Loucy (cell line): ENCODE measurements around the gene ZDHHC18.

Experiments
- CTCF ChIP-seq: fragments of 200-600 bp; sonication (generic); conservative IDR thresholded peaks from 2 replicates; pipeline ENCODE4 v1.5.1; 2014; ENCODE audit warnings: mild to moderate bottlenecking, antibody characterized with exemption, low read length
- EZH2phosphoT487 ChIP-seq: fragments of 200-600 bp; IDR thresholded peaks from 2 replicates; pipeline ENCODE4 v1.6.1; 2018; ENCODE audit warnings: antibody characterized with exemption, mild to moderate bottlenecking, moderate library complexity, borderline replicate concordance

GRCh38 chr1:26877326-26877725 lies 50.8 kb downstream of the ZDHHC18 start:
- TF ChIP-seq CTCF (no peak), EZH2phosphoT487 (no peak)
